ENCODE results near the gene FYCO1. TPM values are rescaled to one million over a fixed set of nuclear protein-coding genes. Genes with fewer than 3 reads are reported as not detected.

Gene FYCO1
- total RNA-seq, 6 experiments from 2014 or later = 20.8 to 30.7 (median 27.2) TPM

DNA sequence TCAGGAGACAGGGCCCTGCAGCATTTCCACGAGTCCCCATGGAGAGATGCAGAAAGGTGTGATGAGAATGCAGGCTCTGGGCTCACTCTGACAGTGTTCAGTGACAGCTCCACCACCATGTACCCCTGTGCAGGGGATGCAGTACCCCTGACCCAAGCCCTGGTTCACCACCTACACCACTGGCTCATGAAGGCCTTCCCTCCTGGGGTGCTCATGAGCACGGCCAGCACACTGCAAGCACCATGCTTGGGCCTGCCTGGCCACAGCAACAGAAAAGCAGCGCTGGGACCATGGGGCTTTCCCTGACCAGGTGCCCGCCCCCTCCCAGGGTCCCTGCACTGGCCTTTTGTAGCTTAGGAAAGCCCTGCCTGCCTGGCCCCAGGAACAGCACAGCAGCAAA, 46.2 kb downstream of the FYCO1 start:
- DNase-seq = no peak
- TF ChIP-seq, protein P1, sequence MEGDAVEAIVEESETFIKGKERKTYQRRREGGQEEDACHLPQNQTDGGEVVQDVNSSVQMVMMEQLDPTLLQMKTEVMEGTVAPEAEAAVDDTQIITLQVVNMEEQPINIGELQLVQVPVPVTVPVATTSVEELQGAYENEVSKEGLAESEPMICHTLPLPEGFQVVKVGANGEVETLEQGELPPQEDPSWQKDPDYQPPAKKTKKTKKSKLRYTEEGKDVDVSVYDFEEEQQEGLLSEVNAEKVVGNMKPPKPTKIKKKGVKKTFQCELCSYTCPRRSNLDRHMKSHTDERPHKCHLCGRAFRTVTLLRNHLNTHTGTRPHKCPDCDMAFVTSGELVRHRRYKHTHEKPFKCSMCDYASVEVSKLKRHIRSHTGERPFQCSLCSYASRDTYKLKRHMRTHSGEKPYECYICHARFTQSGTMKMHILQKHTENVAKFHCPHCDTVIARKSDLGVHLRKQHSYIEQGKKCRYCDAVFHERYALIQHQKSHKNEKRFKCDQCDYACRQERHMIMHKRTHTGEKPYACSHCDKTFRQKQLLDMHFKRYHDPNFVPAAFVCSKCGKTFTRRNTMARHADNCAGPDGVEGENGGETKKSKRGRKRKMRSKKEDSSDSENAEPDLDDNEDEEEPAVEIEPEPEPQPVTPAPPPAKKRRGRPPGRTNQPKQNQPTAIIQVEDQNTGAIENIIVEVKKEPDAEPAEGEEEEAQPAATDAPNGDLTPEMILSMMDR (IDR thresholded peaks at IDR 0.05) = no peak
- no peak overlapping the region for H3K27ac Mint-ChIP-seq
- H3K36me3 Mint-ChIP-seq (ENCODE audit: low read depth) = peaks cover 59% of the 10 kb centered on the region
- peaks cover 1% of the 10 kb centered on the region; the same call in 1 of the 2 replicates for H3K27me3 Mint-ChIP-seq (ENCODE audit: insufficient read depth)
- H3K4me1 Mint-ChIP-seq (ENCODE audit: low read depth) = peaks cover 44% of the 10 kb centered on the region
- H3K4me3 Mint-ChIP-seq = no peak overlapping the region
- no peaks in the 10 kb centered on the region for H3K9me3 Mint-ChIP-seq

DNA sequence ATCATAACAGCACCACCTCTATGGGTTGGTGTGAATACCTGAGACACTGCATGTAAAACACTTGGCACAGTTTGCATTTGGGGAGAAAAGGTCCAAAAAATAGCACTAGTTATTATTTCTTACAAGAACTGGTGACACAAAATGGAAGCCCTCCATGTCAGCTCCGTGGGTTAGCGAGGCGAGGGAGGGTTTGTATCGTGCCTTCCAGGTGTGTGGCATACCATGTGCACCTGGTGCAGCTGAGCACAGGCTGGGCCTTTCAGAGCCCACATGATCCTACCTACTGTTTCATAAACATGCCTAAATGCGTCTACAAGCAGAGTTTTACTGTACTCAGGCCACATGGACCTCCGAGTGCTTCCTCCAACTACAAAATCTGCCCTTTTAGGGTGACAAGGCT, 46.7 kb downstream of the FYCO1 start:
- TF ChIP-seq, protein P1 (IDR thresholded peaks at IDR 0.05) = no peak
- Mint-ChIP-seq H3K4me3 (peak overlapping the region; percentile 10; the same call in 1 of the 2 replicates), H3K36me3 (ENCODE audit: low read depth) (peaks cover 54% of the 10 kb centered on the region), H3K27me3 (ENCODE audit: insufficient read depth) (peaks cover 1% of the 10 kb centered on the region; the same call in 1 of the 2 replicates), H3K4me1 (ENCODE audit: low read depth) (peaks cover 45% of the 10 kb centered on the region), H3K9me3 (no peaks in the 10 kb centered on the region), H3K27ac (peak overlapping the region; percentile 74)
- DNase-seq = no peak

DNA sequence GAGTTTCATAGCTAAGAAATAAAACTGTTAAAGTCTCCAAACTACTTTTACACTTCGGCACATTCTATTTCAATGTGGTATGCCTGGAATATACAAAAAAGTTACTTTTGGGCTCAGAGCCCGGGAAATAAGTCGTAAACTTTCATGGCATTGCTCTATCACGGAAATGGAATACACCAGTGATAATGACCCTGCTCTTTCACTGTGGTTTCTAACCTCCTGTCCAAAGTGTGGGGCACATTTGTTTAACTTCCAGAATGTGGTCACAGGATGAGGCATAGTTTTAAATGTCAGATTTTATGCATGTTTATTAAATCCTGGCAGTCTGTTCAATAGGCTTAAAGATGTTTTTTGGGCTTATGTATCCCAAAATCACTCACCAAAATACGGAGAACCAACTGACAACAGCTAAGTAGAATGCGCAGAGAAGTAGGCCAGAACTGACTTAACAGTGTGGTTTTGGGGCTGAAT, 47.3 kb downstream of the FYCO1 start:
- H3K4me3 Mint-ChIP-seq = peak overlapping the region; percentile 10; the same call in 1 of the 2 replicates
- peak overlapping the region; percentile 74 for H3K27ac Mint-ChIP-seq
- peaks cover 50% of the 10 kb centered on the region for H3K4me1 Mint-ChIP-seq (ENCODE audit: low read depth)
- peaks cover 48% of the 10 kb centered on the region for H3K36me3 Mint-ChIP-seq (ENCODE audit: low read depth)
- H3K9me3 Mint-ChIP-seq = no peaks in the 10 kb centered on the region
- DNase-seq = peak; percentile 92
- H3K27me3 Mint-ChIP-seq (ENCODE audit: insufficient read depth) = peaks cover 1% of the 10 kb centered on the region; the same call in 1 of the 2 replicates
- TF ChIP-seq, protein P1 (IDR thresholded peaks at IDR 0.05) = no peak

DNA sequence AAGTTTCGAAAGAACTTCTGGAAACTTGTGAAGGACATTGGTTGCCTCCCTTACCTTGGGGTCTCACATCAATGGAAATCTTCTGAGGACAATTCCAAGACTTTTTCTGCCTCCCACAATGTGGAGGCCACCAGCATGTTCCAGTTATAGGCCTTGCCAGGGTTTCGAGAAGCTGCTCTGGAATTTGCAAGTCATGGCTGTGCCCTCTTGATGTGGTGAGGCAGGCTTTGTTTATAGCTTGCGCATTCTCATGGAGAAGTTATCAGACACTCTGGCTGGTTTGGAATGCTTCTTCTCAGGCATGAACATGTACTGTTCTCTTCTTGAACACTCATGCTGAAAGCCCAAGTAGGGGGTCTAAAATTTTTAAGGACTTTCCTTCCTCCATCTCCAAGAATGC, 48.3 kb downstream of the FYCO1 start:
- Mint-ChIP-seq H3K27ac (peak overlapping the region; percentile 74), H3K36me3 (ENCODE audit: low read depth) (peaks cover 38% of the 10 kb centered on the region), H3K4me3 (peak overlapping the region; percentile 26; the same call in 1 of the 2 replicates), H3K9me3 (no peaks in the 10 kb centered on the region), H3K4me1 (ENCODE audit: low read depth) (peaks cover 54% of the 10 kb centered on the region), H3K27me3 (ENCODE audit: insufficient read depth) (peaks cover 1% of the 10 kb centered on the region; the same call in 1 of the 2 replicates)
- peak; percentile 32 for DNase-seq
- TF ChIP-seq, protein P1 (IDR thresholded peaks at IDR 0.05) = no peak

DNA sequence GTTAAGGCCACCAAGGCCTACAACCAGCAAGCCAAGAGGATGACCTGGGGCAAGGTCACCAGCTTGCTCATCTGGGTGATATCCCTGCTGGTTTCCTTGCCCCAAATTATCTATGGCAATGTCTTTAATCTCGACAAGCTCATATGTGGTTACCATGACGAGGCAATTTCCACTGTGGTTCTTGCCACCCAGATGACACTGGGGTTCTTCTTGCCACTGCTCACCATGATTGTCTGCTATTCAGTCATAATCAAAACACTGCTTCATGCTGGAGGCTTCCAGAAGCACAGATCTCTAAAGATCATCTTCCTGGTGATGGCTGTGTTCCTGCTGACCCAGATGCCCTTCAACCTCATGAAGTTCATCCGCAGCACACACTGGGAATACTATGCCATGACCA, 48.7 kb downstream of the FYCO1 start:
- Mint-ChIP-seq H3K4me3 (0 out of 2 replicates have a peak overlapping the region, but pooled peaks have one; percentile 3), H3K9me3 (no peaks in the 10 kb centered on the region), H3K4me1 (ENCODE audit: low read depth) (peaks cover 54% of the 10 kb centered on the region), H3K27ac (peak overlapping the region; percentile 74; the same call in 1 of the 2 replicates), H3K27me3 (ENCODE audit: insufficient read depth) (peaks cover 1% of the 10 kb centered on the region; the same call in 1 of the 2 replicates), H3K36me3 (ENCODE audit: low read depth) (peaks cover 34% of the 10 kb centered on the region)
- TF ChIP-seq, protein P1 (IDR thresholded peaks at IDR 0.05) = no peak
- DNase-seq = no peak

Measured in HFFc6 (cell line).